Activated CD8-positive, alpha-beta memory T cell treated with anti-CD3 and anti-CD28 coated beads, Interleukin-2, amount 50 U/mL, for 4 hours (primary cell): ENCODE data around the gene SLC25A30.
A peak's percentile ranks its signal among the peaks of the same experiment; 100 is the strongest.
"Not testable (repeated sequence)": the region's sequence is repeated elsewhere in the genome, so short reads cannot be mapped to it uniquely, and the experiment has no call there.

Experiments
- DNase-seq: peaks from one replicate; pipeline ENCODE4 v3.0.0-alpha.2; 2020

The SLC25A30 gene

DNA sequence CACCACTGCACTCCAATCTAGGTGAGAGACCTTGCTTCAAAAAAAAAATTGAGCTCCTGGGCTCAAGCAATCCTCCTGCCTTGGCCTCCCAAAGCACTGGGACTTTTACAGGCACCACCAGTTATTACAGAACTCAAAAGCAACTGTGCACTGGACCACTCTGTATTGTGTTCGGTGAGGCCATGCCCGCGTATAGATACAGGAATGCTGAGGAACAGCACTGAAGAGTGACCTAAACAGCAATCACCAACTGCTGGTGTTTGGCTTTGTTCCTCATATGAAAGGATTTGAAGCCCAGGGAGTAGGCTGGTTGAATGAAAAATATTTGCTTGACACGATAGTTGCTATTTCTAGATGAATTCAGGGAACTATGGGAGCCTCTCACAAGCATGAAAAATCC lies 29.5 kb downstream of the SLC25A30 start:
- no peak for DNase-seq

DNA sequence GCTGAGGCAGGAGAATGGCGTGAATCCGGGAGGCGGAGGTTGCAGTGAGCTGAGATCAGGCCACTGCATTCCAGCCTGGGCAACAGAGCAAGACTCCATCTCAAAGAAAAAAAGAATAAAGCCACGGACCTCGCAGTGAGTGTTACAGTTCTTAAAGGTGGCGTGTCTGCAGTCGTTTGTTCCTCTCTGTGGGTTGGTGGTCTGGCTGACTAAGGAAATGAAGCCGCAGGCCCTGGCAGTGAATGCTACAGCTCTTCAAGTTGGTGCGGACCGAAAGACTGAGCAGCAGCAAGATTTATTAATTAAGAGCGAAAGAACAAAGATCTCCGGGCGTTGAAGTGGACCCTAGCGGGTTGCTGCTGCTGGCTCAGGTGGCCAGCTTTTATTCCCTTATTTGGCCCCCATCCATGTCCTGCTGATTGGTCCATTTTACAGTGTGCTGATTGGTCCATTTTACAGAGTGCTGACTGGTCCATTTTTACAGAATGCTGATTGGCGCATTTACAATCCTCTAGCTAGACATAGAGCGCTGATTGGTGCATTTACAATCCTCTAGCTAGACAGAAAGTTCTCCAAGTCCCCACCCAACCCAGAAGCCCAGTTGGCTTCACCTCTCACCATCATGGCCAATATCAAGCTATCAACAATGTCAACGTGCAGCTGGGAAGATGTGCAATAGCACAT lies 31.1 kb downstream of the SLC25A30 start:
- DNase-seq, result not testable (repeated sequence)

DNA sequence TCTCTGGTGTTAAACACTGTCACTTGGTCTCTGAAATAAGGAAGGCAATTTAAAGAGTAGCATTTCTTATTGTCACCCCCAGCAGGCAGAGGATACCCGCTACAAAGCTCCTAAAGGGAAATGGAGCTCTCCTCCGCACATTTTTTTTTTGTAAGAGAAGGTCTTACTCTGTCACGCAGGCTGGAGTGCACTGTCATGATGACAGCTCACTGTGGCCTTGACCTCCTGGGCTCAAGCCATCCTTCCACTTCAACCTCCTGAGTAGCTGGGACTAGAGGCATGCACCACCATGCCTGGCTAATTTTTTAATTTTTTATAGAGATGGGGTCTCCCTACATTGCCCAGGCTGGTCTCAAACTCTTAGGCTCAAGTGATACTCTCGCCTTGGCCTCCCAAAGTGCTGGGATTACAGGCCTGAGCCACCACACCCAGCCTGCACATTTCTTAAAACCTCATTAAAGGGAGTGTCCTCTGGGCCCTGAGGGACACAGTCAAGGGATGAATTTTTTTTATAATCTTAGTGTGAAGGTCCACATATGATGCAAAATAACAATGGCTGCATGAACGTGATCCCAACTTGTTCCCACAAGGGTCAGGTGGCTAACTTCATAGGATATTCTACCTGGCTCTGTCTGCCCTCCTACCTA lies 32.1 kb downstream of the SLC25A30 start:
- no peak for DNase-seq

DNA sequence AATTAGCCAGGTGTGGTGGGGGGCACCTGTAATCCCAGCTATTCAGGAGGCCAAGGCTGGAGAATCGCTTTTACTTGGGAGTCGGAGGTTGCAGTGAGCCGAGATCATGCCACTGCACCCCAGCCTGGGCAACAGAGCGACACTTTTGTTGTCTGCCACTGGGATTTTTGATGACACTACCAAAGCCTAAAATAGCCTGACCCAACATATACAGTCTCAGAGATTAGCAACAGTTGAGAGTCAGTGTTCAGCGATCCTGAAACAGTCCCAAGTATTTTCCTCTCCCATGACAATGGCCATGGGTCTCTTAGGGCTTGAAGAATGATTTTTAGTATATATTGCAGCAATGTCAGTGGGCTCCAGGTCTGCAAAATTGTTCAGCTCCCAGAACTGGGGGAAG lies 32.9 kb downstream of the SLC25A30 start:
- no peak for DNase-seq

DNA sequence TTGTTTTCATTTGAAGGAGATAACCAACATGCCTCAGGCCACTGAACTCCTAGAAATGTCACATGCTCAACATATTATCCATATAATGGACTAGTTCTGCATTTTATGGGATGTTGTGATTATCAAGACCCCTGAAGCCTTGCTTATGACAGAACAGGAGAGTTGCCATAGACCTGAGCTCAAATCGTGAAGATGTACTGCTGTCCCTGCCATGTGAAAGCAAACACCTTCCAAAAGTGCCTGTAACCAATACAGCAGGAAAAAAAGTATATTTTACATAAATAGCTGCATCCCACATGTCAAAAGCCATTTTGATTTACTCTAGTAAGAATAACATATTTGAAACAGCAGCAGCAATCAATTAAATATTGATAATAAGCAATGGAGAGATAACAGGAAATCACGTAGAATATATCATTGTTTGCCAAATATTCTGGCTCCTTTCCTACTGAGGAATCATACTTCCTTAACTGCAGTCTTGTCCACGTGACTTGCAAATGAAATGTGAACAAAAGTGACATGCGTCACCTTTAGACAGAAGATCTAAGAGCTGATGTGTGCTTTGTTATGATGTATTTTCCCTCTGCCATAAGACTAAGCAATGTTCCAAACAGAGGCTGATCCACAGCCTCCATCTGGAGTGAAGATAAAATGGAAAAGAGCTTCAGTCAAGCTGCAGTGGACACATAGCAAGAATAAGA lies 33.5 kb downstream of the SLC25A30 start:
- no peak for DNase-seq

DNA sequence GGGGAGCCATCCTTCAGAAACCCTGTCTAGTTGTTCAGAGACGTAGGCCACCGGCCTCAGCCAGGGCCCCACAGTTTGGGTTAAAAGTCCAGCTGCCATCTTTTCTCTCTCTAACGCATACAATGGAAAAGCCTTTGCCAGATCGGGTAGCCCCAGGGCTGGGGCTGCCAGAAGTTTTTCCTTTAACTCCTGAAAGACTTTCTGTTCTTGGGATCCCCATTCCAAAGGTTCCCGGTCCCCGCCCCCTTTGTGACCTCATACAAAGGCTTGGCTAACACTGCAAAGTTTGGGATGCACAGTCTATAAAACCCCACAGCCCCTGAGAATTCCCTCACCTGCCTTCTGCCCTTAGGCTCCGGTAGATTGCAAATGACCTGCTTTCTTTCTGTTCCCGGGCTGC lies 35.4 kb downstream of the SLC25A30 start:
- DNase-seq, result not testable (repeated sequence)

DNA sequence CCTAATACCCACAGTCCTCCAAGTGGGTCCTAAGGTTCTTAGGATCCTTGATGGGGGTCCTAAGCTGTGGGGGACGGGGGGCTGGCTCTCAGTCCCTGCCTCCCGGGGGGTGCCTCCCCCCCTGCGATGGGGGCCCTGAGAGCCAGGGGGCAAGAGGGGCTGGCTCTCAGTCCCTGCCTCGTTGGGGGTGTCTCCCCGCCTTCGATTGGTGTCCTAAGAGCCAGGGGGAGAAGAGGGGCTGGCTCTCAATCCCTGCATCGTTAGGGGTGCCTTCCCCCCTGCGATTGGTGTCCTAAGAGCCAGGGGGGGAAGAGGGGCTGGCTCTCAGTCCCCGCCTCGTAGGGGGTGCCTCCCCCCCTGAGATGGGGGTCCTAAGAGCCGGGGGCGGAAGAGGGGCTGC lies 37.0 kb downstream of the SLC25A30 start:
- DNase-seq, result no peak

DNA sequence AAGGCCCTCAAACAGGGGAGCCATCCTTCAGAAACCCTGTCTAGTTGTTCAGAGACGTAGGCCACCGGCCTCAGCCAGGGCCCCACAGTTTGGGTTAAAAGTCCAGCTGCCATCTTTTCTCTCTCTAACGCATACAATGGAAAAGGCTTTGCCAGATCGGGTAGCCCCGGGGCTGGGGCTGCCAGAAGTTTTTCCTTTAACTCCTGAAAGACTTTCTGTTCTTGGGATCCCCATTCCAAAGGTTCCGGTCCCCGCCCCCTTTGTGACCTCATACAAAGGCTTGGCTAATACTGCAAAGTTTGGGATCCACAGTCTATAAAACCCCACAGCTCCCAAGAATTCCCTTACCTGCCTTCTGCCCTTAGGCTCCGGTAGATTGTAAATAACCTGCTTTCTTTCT lies 37.5 kb downstream of the SLC25A30 start:
- DNase-seq, result not testable (repeated sequence)

DNA sequence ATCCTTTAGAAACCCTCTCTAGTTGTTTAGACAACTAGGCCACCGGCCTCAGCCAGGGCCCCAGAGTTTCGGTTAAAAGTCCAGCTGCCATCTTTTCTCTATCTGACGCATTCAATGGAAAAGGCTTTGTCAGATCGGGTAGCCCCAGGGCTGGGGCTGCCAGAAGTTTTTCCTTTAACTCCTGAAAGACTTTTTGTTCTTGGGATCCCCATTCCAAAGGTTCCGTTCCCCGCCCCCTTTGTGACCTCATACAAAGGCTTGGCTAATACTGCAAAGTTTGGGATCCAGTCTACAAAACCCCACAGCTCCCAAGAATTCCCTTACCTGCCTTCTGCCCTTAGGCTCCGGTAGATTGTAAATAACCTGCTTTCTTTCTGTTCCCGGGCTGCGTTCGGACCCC lies 38.7 kb downstream of the SLC25A30 start:
- not testable (repeated sequence) for DNase-seq

DNA sequence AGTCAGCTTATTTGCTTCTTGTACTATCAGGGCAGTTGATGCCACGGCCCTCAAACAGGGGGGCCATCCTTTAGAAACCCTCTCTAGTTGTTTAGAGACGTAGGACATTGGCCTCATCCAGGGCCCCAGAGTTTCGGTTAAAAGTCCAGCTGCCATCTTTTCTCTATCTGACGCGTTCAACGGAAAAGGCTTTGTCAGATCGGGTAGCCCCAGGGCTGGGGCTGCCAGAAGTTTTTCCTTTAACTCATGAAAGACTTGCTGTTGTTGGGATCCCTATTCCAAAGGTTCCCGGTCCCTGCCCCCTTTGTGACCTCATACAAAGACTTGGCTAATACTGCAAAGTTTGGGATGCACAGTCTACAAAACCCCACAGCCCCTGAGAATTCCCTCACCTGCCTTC lies 39.4 kb downstream of the SLC25A30 start:
- DNase-seq, result not testable (repeated sequence)

DNA sequence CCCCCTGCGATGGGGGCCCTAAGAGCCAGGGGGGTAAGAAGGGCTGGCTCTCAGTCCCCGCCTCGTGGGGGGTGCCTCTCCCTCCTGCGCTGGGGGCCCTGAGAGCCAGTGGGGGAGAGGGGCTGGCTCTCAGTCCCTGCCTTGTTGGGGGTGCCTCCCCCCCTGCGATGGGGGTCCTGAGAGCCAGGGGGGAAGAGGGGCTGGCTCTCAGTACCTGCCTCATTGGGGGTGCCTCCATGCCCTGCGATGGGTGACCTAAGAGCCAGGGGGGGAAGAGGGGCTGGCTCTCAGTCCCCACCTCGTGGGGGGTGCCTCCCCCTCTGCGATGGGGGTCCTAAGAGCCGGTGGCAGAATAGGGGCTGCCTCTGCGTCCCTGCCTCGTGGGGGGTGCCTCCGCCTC lies 40.9 kb downstream of the SLC25A30 start:
- DNase-seq, result not testable (repeated sequence)

DNA sequence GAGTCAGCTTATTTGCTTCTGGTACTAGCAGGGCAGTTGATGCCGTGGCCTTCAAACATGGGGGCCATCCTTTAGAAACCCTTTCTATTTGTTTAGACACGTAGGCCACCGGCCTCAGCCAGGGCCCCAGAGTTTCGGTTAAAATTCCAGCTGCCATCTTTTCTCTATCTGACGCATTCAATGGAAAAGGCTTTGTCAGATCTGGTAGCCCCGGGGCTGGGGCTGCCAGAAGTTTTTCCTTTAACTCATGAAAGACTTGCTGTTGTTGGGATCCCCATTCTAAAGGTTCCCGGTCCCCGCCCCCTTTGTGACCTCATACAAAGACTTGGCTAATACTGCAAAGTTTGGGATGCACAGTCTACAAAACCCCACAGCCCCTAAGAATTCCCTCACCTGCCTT lies 41.5 kb downstream of the SLC25A30 start:
- DNase-seq, result not testable (repeated sequence)

DNA sequence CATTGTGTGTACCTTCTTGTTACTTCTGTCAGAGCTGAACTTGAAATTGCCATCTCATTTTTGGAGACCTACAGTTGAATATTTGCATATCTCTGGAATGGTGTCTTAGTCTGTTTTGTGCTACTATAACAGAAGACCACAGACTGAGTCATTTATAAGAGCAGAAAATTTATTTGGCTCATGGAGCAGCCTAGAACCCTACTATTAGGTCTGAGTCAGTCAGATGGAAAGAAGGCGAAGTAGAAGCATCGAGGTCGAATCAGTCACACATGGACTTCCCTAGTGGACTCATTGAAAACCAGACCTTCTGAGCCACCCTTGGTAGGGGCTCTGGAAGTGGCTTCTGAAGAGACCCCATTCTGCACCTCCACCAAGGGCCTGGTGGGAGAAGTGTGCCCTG lies 43.3 kb downstream of the SLC25A30 start:
- no peak for DNase-seq

DNA sequence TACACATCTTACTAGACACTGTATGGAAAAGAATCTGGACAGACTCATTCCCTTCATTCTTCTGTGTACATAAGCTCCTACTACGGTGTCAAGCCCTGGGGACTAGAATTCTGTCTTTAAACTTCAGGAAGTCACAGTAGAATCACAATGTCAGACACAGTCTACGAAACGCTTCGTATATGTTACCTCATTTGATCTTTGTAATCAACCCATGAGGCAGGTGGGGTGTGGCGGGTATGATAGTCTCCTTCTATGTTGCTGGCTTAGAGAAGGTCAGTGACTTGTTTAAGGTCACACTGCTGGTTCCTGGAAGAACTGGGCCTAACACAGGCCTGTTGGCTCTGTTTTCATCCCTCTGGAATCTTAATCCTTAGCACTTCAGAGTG lies 45.0 kb downstream of the SLC25A30 start:
- DNase-seq, result no peak

DNA sequence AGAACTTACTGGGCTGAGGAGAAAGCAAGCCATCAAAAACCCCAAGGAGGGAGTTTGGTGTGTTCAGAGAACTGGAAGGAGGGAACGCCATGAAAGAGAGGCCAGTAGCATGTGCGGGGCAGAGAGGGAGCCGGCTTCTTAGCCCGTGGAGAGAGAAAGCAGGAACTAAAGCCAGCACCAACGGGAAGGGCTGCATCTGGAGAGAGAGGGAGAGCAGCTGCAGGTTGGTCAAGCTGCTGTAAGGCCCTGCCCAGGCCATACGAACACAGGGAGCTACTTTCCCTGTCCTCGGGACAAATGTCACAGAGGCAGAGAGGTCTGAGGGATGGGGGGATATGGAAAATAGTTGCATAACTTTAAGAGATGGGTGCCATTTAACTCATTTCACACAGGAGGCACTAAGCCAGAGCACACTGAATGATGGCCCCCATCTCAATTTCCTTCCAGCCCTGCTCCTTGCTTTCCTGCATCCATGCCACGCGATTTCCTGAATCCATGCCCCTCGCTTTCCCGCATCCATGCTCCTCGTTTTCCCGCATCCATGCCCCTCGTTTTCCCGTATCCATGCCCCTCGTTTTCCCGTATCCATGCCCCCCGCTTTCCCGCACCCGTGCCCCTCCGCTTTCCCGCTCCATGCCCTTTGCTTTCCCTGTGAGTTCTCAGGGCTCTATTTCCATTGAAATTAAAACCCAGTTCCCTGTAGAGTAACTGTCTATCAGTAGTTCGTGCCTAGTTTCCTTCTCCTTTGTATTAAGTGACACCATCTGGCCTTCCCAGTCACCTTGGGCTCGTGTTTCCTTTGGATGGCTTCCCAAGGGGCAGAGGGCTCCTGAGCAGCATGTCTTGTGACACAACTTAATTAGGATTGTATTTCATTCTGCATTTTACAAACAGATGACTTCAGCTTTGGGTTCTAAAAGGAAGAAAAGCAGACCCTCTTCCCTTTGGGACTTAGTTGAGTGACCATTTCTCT lies 45.7 kb downstream of the SLC25A30 start:
- DNase-seq, result no peak

DNA sequence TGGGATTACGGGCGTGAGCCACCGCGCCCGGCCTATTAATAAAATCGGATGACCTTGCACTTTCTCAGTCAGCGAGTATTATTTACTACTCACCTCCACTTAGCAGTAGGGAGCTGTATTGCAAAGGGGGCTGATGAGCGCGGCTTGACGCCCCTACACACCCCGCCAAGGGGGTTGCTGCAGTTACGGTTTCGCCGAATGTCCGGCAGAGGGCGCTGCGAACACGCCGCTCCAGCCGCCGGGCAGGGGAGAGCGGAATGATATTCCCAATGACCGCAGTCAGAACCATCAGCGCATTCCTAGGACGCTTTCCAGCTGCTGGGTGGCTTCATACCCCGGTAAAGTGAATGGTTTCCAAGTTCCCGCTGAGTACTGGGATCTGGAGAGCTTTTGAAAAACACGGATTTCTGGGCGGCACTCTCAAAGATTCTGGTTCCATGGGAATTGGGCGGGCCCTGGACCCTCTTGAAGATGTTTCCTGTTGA lies 47.2 kb downstream of the SLC25A30 start:
- DNase-seq, result peak; percentile 64

DNA sequence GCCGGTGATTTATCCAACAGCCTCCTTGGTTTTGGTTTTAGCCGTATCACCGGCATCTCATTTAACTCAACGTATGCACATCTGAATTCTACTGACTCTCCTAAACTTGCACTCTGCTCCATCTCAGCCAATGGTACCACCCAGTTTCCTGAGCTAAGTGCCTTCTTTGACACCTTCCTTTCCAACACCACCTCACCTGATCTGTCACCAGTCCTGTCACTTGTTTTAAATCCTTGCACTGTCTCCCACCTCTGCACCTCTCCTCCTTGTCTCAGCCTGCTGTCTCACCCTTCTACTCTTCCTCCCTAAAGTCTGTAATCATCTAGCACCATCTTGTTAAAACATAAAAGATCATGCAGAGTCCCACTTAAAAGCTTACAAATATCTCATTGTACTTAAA lies 49.1 kb downstream of the SLC25A30 start:
- DNase-seq, result no peak

DNA sequence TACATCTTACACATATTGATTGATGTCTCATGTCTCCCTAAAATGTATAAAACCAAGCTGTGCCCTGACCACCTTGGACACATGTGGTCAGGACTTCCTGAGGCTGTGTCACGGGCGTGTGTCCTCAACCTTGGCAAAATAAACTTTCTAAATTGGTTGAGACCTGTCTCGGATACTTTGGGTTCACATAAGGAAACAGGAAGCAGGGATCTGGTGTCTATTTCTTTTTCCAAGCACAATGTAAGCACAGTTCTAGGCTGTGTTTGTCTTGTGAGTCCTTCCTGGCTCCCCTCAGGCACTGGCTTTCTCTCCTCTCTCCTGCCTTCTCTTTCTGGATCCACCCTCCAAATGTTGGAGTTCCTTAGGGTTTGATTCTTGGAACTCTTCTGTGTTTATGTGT lies 49.6 kb downstream of the SLC25A30 start:
- DNase-seq, result no peak

DNA sequence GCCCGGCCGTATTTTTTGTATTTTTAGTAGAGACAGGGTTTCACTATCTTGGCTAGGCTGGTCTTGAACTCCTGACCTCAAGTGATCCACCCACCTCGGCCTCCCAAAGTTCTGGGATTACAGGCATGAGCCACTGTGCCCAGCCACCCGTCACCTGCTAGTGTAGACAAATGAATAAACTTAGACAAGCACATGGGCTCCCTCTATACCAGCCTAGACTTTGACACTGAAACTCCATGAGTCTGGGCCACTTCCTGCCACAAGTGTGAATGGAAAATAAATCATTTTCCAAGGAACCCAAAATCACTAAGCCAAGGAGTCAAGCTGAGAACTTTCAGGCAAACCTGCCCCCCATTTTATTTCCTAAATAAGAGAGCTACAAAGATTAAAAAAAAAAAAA lies 50.2 kb downstream of the SLC25A30 start:
- no peak for DNase-seq

DNA sequence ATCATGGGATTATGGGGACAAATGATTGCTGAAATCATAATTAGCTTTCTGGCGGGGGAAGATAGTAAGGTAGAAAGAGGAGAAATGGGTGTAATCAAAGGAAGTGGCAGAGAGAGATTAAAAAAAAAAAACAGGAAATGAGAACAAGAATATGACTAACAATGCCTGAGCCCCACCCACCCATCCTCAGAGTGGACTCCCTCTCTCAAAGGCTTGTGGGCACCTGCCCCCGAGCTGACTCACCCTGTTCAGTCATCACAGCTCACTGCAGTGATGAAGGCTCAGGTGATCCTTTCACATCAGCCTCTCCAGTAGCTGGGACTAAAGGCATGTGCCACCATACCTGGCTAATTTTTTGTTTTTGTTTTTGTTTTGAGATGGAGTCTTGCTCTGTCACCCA lies 50.8 kb downstream of the SLC25A30 start:
- DNase-seq, result peak; percentile 89

DNA sequence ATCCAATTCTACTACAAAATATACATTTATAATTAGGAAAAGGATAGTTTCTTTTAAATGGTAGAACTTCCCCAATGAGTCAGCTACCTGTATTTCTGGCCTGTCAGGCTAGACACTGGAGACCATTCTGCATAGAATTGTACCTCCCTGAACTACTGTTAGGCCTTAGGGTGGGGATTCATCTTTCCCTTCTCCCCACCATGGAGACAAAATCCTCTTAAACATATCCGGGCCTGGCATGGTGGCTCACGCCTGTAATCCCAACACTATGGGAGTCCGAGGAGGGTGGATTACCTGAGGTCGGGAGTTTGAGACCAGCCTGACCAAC lies 52.7 kb downstream of the SLC25A30 start:
- DNase-seq, result no peak

DNA sequence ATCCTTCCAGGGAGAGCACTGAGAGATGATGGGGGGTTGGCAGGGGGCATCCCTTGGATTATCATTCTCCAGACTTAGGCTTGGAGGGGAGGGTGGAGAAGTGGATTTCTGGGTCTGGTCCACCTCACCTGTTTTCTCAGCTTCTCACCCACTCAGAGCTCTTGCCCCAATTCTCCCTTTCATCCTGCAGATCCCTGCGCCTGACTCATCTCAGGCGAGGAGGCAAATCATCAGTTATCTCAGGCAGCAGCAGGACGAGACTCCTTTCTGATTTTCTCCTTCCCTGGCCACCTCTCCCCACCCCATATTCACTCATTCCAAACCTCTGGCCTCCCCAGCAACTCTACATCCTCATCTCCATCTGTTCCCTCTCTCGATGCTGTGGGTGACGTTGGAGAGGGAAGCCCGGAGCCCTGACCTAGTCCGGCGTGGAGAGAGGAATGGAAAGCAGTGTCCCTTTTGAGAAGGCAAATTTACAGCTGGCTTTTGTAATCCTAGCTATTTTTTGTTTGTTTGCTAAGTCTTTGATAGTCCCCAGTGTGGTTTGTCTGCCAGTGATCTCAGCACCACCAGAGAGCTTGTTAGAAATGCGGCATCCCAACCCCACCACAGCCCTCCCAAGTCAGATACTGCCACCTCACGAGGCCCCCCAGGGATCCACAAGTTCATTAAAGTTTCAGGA lies 53.2 kb downstream of the SLC25A30 start:
- DNase-seq, result no peak
